HG03442 (cell line): ENCODE data around the gene CAPN2.
A peak's percentile ranks its signal among the peaks of the same experiment; 100 is the strongest.

Experiments
- ATAC-seq: cut with Tn5 transposase; IDR thresholded peaks from one replicate; pipeline ENCODE4 v1.9.1; 2021; ENCODE audit warnings: mild to moderate bottlenecking, moderate library complexity; ENCODE audit not compliant: unreplicated experiment

CAPN2 gene

DNA sequence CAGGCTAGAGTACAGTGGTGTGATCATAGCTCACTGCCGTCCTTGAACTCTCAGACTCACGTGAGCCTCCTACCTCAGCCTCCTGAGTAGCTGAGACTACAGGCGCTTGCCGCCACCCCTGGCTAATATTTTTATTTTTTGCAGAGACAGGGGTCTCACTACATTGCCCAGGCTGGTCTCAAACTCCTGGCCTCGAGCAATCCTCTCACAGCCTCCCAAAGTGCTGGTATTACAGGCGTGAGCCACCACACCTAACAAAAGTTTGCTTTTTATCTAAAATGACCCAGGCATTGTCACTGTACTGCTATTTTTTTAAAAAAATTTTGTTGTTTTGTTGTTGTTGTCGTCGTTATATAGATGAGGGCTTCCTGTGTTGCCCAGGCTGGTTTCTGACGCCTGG is 46.4 kb downstream of the CAPN2 start:
- no peak for ATAC-seq

DNA sequence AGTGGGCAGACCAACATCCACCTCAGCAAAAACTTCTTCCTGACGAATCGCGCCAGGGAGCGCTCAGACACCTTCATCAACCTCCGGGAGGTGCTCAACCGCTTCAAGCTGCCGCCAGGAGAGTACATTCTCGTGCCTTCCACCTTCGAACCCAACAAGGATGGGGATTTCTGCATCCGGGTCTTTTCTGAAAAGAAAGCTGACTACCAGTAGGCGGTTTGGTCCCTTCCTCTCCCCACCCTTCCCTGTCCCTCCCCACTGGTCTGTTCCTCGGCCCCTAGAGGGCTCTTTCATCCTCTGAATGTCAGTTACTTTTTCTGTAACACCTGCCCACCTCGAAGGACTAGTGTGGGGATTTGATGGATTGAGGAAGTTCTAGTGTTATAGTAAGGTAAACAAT is 46.9 kb downstream of the CAPN2 start:
- no peak for ATAC-seq

DNA sequence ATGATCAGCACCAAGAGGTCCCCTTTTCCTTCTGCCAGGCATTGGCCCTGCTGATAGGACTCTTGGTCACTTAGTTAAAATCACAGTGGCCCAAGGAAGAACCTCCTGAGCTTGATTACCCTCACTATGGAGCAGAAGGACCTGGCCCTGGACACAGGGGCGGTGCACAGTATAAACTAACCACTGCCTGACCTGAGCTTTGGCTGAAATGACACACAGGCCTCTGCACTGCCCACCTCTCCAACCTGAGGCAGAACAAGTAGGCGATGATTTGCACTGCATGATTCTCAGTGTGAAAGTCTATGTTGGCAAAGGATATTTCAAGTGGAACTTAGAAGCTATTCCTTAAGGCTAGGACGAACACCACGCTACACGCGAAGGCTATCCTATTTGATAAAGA is 48.5 kb downstream of the CAPN2 start:
- no peak for ATAC-seq

DNA sequence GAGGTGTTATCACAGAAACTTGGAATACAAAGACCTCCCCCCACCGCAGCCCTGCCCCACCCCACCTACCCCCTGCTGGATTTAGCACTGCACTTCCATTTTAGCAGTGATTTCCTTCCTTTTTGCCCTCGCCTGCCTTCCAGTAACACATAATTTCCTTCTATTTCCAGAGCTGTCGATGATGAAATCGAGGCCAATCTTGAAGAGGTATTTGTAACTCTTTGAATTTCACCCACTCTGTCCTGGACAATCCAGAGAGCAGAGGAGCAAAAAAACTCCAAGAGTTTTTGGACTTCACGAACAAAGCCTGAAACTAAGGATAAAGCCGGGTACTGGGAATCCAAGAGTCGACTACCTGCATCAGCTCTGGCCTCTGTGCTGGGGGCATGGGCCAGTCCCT is 49.1 kb downstream of the CAPN2 start:
- ATAC-seq: no peak

DNA sequence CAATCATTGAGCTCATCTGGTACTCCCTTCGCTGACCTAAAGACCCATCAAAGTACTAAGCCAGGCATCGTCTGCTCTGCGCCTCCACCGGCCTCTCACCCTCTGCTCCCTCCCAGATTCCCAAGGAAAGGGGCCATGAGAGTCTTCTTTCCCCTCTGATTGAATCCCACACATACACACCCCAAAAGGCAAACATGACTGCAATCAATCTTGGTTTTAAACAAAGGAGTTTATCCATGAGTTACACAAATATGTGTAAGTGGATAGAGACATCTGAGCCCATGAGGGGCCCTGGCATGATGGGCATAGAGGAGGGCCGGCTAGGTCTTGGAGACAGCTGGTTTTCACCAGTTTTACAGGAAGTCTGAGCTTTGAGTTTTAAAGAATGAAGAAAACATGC is 50.9 kb downstream of the CAPN2 start:
- ATAC-seq: no peak

DNA sequence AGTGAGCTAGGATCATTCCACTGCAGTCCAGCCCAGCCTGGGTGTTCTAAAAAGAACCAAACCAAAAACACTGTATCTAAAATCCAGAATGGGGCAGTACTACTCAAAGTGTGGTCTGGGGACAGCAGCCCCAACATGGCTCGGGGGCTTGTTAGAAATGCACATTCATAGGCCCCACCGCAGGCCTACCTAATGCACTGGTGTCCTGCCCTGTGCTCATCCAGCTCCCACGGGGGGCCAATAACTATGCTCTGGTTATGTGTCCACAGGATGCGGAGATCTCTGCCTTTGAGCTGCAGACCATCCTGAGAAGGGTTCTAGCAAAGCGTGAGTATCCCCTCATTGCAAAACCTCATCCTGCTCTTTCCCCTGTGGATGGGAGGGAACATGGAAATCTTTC is 51.5 kb downstream of the CAPN2 start:
- ATAC-seq: no peak

DNA sequence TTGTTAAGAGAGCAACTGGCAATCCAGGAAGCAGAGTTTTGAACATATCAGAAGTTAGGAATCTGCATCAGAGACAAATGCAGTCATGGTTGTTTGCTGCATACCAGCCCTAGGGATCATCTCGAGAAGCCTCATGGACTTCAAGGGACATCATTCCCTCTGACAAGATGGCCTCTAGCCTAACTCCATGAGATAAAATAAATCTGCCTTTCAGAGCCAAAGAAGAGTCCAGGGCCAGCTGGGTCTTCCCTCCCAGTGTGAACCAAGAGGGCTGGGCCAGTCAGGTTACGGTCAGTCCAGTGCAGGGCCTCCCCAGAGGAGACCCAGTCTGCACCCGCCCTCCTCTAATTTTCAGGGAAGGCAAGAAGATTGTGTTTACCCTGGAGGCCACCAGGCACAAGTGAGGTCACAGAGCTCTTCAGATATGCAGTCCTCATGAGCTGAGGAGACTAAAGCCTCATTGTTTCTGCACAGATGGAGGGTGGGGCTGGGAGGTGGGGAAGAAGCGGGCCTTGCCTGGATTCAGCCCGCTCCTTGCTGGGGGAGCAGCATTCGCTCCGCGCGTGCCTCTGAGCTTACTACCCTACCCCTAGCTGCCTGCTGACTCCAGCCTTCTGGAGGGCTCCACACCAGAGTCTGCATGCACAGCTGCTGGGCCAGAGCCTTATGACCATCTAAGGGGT is 52.8 kb downstream of the CAPN2 start:
- no peak for ATAC-seq

DNA sequence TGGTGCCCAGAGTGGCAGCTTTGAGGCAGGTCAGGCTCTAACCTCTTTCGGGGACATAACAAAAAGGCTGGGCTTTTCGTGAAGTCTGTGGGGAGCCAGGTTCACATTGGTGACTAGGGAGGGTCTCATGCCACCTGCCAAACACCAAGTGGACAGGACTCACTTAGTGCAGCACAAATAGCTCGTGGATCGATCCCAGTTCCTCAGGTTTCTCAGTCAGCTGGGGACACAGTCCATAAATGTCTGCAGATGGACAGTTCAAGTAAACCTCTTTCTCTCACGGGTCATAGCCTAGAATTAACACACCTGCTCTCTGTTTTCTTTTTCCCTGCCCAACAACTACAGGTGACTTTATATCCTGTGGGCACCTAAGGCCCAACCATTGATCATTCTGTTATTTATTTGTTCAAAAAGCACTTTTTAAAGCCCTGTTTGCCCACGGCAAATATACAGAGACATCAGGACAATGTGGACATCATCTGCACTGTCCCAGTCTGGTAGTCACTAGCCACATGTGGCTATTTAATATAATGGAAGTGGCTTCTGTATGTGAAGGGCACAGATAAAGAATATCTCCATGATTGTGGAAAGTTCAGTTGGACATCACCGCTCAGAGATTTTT is 53.5 kb downstream of the CAPN2 start:
- no peak for ATAC-seq

DNA sequence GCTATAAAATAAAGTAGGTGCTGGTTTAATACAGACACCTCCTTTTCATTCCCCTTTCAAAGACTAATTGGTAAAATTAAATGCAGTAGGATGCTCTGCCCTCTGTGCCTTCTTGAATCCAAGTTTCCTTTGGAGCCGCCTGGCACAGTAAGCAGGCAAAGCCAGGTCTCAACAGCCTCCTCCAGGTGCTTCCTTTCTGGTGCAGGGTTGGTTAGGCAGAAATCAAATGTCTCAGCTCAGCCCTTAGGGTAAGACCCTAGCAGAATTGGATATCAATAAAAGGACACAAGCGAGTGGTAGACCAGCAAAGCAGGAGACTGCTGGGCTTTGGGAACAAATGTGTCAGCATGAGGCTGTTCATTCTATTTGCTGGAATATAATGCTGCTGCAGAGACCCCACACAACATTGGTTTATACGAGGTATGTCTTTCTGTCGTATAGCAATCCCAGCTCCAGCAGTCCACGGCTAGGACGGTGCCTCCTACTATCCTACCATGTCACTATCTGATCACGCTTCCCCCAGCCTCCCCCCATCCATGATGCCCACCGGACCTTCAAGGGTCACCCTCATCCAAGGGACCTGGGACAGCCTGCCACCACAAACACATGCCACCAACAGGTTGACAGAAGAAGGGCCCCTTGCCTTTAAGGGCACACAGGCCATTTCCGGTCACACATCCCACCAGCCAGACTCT is 58.4 kb downstream of the CAPN2 start:
- ATAC-seq: no peak

DNA sequence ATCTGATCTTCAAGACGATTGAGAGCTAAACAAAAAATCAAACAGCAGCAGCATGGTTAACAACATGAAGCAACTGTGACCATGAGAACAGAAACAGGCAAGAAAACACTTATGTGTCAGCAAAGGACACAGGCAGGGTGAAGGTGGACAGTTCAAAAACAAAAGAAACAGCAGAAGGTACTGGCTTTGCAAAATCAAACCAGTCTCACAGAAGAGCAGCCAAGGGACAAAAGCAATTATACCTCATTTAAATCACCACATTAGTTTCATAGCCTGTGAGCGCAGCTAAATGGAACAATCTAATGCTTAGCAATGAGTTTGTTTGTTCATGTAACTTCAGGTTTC is 59.1 kb downstream of the CAPN2 start:
- ATAC-seq: peak; percentile 34

DNA sequence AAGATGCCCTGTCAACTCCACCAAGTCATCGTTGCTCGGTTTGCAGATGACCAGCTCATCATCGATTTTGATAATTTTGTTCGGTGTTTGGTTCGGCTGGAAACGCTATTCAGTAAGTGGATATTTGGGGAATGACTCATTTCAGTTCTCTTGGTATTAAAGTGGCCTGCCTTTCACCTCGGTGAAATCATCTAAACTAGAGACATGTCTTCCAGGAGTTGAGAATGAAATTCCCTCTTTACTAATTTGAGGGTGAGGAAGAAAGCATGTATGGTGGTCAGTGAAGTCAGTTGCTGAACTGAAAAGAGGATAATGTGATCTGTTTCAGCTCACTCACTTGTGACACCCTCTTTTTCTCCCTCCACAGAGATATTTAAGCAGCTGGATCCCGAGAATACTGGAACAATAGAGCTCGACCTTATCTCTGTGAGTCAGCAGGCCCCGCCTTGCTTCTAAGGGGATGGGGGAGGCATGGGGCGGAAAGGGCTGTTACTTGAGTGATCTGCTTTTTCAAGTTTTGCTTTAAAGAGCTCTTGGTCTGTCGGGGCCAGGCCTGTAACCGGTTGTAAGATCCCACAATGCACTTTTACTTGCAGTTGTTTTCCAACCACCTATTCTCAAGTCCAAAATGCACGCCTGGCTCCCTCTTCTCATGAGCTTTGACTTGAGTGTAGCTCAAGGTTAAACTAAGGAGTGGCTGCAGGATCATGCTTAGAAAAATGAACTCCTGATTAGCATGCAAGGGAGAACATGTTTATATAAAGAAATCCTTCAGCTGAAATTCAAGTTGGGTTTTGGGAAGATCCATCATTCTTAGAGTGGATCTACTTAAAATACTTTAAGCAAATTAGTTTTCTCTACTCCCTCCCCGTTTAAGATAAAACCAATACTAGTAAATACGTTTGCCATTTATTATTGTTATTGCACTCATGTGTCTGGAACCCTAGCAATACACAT is 59.8 kb downstream of the CAPN2 start:
- peak; percentile 37 for ATAC-seq

DNA sequence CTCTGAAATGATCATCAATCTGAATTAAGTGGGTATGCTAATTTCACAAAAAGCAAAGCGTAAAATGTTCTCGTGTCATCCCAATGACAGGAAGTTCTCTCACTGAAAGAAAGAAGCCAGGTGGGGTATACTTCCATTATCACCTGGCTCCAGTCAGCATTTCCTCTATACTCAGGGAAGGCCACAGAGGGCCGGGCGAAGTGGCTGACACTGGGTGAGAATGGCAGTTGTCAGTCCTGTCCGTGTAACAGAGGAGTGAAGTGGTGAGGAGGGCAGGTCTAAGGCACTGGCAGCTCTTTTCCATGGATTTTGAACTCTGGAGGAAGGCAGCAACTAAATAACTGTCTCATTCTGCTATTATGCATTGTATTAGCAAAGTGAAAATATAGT is 60.4 kb downstream of the CAPN2 start:
- ATAC-seq: no peak

DNA sequence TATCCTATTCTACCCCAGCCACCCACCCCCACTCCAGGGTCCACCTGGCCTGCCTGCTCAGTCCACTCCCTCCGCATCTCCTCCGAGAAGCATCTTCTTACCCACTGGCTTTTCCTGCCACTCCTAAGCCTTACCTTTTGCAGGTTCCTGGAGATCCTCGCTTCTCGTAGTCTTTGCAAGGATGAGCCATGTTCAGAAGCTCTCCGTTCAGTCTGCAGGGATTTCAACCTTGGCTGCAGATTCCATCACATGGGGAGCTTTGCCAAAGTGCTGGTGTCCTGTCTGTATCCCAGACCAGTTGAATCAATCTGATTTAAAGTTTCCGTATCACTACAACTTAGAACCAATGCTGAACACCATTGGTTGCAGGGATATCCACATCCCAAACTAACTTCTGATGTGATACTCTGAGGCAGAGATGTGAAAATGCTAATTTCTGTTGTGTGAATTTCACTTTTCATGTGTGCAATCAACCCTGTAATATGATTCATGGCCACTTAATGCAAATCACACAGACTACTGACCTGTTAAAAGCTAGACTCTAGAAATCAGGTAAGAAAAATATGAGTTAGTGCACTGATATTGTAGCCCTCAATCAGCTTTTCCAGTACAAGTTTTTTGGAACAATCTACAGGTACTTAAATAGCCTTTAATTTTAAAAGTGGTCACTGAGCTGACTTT is 61.9 kb downstream of the CAPN2 start:
- no peak for ATAC-seq

DNA sequence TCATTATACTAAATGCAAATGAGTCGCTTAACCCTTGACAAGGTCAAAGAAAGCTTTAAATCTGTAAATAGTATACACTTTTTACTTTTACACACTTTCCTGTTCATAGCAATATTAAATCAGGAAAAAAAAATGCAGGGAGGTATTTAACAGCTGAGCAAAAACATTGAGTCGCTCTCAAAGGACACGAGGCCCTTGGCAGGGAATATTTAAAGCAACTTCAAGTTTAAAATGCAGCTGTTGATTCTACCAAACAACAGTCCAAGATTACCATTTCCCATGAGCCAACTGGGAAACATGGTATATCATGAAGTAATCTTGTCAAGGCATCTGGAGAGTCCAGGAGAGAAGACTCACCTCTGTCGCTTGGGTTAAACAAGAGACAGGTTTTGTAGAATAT is 62.7 kb downstream of the CAPN2 start:
- ATAC-seq: no peak

DNA sequence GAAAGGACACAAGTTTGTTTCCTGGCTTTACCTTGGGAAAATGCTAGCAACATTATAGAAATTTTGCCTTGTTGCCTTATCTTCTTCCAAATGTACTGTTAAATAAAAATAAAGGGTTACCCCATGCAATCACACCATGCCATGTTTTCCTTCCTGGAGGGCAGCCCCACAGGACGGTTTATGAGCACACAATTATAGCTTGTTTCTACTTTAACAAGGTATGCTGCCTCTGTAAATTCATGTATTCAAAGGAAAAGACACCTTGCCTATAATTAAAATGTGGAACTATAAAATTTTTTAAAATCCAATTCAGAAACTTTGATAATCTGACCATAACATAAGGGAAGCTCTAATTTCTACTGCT is 63.4 kb downstream of the CAPN2 start:
- no peak for ATAC-seq

DNA sequence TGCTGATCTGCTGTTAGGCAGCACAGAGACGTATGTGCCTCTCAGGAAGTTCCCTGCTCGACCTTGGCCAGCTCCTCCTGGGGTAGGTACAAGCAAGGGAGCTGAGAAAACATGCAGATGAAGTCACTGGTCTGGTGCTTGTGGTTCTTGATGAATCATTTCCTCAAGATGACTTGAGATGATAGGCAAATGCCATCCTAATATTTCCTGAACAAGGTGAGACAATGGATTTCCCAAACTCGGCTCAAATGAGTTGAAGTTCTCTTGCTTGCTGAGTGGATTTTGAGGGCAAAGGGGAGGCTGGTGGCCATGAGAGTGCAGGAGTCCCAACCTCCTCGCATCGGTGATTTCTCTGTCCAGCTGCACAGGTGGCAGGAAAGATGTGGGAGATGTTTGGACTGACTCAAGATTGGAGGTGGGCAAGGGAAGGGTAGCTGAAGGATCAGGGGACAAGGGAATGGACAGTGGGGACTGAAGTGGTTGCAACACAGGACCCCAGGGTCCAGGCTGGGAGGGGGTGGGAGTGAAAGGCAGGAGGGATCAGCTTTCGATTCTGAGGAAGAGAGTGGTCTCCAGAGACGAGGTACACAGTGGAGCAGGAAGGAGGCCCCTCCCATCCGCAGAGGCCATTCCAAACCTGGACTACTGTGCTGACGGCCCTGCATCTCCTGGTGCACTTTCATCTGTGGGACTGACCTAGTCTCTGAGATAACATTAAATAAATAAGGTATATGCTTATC is 63.9 kb downstream of the CAPN2 start:
- no peak for ATAC-seq

DNA sequence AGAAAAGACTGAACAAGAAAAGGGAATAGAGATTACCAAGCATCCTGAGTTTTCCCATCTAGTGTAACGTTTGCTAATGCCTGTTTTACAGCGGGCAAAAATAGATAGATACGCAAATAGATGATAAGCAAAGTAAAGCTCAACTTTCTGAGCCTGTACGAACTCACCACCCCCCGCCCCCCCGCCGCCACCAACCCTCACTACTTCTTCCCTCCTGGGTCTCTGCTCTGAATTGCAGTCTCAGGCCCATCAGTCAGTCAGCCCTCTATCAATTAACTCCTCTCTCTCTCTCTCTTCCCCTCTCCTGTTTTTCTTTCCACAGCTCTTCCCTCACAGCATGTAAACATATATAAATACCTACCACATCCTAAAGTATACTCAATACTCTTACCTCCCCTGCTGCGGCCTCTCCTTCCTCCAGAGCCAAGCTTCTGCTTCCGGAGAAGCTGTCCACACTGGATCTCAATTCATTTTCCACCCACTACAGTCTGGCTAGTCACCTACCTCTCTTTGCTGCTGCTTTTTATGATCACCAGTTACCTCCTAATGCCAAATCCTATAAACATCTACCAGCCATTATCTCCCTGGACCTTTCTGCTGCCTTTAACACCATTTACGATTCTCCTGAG is 64.6 kb downstream of the CAPN2 start:
- no peak for ATAC-seq

DNA sequence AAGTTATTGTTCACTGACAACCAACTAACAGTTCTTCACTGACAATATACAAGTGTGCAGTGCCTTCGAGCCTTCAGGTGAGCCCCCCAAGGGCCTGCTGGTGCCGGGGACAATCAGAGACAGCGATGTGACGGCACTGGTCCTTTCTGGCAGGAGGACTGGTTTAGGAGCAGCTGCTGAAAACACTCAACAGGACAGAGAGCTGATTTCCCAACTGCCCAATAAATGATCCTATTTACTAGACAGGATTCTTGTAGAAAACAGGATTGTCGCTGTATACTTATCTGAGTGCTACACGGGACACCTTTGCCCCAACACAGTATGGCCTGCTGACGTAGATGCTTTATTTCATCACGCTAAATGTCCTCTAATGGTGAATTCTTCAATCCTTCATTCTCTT is 68.0 kb downstream of the CAPN2 start:
- ATAC-seq: no peak

DNA sequence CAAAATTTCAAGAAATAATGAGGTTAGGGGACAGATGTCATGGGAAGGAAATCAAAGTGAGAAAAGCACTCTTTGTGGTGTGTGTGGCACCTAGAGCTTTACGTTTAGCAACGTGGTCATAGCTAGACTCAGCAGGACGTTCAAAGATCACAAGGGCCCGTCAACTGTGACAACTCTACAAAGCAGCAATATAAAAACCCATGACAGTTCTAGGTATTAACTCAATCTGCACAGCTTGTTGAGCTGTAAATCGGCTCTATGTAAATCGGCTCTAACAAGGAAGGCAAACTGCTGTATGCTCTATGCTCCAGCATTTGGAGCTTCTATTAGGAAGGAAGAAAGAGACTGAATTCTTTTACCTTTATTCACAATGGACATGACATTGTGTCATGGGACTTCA is 68.6 kb downstream of the CAPN2 start:
- no peak for ATAC-seq

DNA sequence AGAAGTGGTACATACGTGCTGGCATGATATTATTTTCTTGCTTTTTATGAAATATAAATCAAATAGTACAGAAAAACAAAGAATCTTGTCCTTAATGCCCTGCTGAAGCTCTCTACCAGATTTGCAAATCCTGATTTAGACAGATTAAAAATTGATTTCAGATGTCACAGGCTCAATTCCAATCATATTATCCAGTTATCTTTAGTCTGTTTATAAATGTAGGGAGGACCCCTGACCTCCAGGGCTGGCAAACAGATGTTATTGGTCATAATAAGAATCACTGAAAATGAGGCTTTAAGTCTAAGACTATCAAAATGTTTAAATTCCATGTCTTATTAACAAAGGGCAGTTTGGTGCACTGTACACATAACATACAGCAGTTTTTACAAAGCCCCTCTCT is 71.3 kb downstream of the CAPN2 start:
- no peak for ATAC-seq
